OCI-LY7 (cell line): ENCODE measurements around the gene C3orf18. TPM values are rescaled to one million over a fixed set of nuclear protein-coding genes. Genes with fewer than 3 reads are reported as not detected.

Experiments used
- BruUV-seq: library from RNA; stranded (reverse); fragments of 400-500 nt; replicated peaks from 2 replicates; lab custom pipeline; 2021; lab: Mats Ljungman, UMichigan
- CTCF ChIA-PET: fragments of 300-600 bp; sonication (Branson Sonifier 250); formaldehyde crosslinking; loops from one replicate; lab custom pipeline; 2022; ENCODE audit warnings: antibody characterized with exemption; ENCODE audit not compliant: unreplicated experiment; lab: Charles Lee
- POLR2A ChIA-PET: fragments of 300-600 bp; sonication (Branson Sonifier 250); formaldehyde crosslinking; loops from one replicate; lab custom pipeline; 2022; ENCODE audit warnings: antibody characterized with exemption; lab: Charles Lee
- DNase-seq: peaks from one replicate; pipeline ENCODE4 v3.0.0-alpha.2; 2015; ENCODE audit warnings: low spot score
- H2AFZ ChIP-seq: fragments of 200-600 bp; sonication (generic), shearing (Covaris generic); 2 replicates; pipeline ENCODE4 v1.6.1; 2014; ENCODE audit warnings: mild to moderate bottlenecking, antibody characterized with exemption, low read length, moderate library complexity
- H3K27ac ChIP-seq: fragments of 200-600 bp; sonication (generic); 2 replicates; pipeline ENCODE4 v1.5.1; 2014; ENCODE audit warnings: mixed run types, low read depth, mild to moderate bottlenecking, moderate library complexity, low read length, inconsistent platforms; ENCODE audit not compliant: poor library complexity, severe bottlenecking
- H3K36me3 ChIP-seq: fragments of 200-600 bp; sonication (generic); 2 replicates; pipeline ENCODE4 v1.6.1; 2014; ENCODE audit warnings: mild to moderate bottlenecking, antibody characterized with exemption, low read length, moderate library complexity, mixed read lengths; ENCODE audit not compliant: insufficient read depth
- H3K4me1 ChIP-seq: fragments of 200-600 bp; sonication (generic); 2 replicates; pipeline ENCODE4 v1.5.1; 2014; ENCODE audit warnings: mild to moderate bottlenecking, low read length; ENCODE audit not compliant: insufficient read depth, poor library complexity, severe bottlenecking
- H3K4me2 ChIP-seq: fragments of 200-600 bp; sonication (generic); 2 replicates; pipeline ENCODE4 v1.6.1; 2014; ENCODE audit warnings: mild to moderate bottlenecking, low read length
- H3K4me3 ChIP-seq: fragments of 200-600 bp; sonication (generic); 2 replicates; pipeline ENCODE4 v1.5.1; 2014; ENCODE audit warnings: mild to moderate bottlenecking, low read depth, low read length; ENCODE audit not compliant: poor library complexity, severe bottlenecking
- H3K79me2 ChIP-seq: fragments of 200-600 bp; sonication (generic); 2 replicates; pipeline ENCODE4 v1.6.1; 2016; ENCODE audit warnings: low read depth, mild to moderate bottlenecking, low read length, moderate library complexity, mixed read lengths; ENCODE audit not compliant: insufficient read depth
- H3K9me2 ChIP-seq: fragments of 200-600 bp; sonication (generic); 2 replicates; pipeline ENCODE4 v1.6.1; 2016; ENCODE audit warnings: mild to moderate bottlenecking, low read length, mixed read lengths; ENCODE audit not compliant: insufficient read depth
- H3K9me3 ChIP-seq: fragments of 200-600 bp; sonication (generic); 2 replicates; pipeline ENCODE4 v1.6.1; 2014; ENCODE audit warnings: mild to moderate bottlenecking, mixed run types, low read length, mixed read lengths
- H4K20me1 ChIP-seq: fragments of 200-600 bp; sonication (generic); 2 replicates; pipeline ENCODE4 v1.6.1; 2014; ENCODE audit warnings: mild to moderate bottlenecking, antibody characterized with exemption, low read length, moderate library complexity, mixed read lengths; ENCODE audit not compliant: insufficient read depth
- CTCF ChIP-seq: fragments of 200-600 bp; sonication (generic); conservative IDR thresholded peaks from 2 replicates; pipeline ENCODE4 v1.5.1; 2014; ENCODE audit warnings: mild to moderate bottlenecking, antibody characterized with exemption, low read length, moderate library complexity, mixed read lengths
- EZH2phosphoT487 ChIP-seq: fragments of 200-600 bp; sonication (generic); IDR thresholded peaks from 2 replicates; pipeline ENCODE4 v1.6.1; 2018; ENCODE audit warnings: low read depth, borderline replicate concordance, mild to moderate bottlenecking, mixed run types, antibody characterized with exemption, low read length, moderate library complexity, mixed read lengths
- intact Hi-C: fragments of 100-400 bp; cut with micrococcal nuclease; formaldehyde crosslinking; loops from one replicate; pipeline ENCODE4 v1.10.0; 2022; ENCODE audit not compliant: unreplicated experiment
- total RNA-seq, 2 experiments: library from RNA; depleted of rRNA in 1 of 2; stranded (reverse); fragments of >200 nt in 1 of 2; shearing (Covaris generic) in 1 of 2; gene quantifications; 2 replicates each; pipeline ENCODE4 v1.2.3, GENCODE V29; 2014 to 2022

C3orf18 gene
- total RNA-seq, 2 experiments from 2014 or later, result 8.0 to 9.5 TPM

- no peak overlapping the region for H3K27ac ChIP-seq
- DNase-seq, result no peak
- no peaks in the 10 kb centered on the region for H3K79me2 ChIP-seq
- BruUV-seq, result no TSS peak
- no peaks in the 10 kb centered on the region for H3K4me1 ChIP-seq
- H3K4me3 ChIP-seq, result no peak overlapping the region
- no peak overlapping the region for H2AFZ ChIP-seq
- TF ChIP-seq EZH2phosphoT487, result no peak
- no peak for TF ChIP-seq CTCF
- no peak overlapping the region for H3K4me2 ChIP-seq
- ChIA-PET CTCF (no interaction called here), POLR2A (no interaction called here)
- H3K9me3 ChIP-seq, result no peaks in the 10 kb centered on the region
- H3K9me2 ChIP-seq, result no peaks in the 10 kb centered on the region
- no peaks in the 10 kb centered on the region for H3K36me3 ChIP-seq
- H4K20me1 ChIP-seq, result no peaks in the 10 kb centered on the region
- intact Hi-C loops, result no loop called here
These were observed 35.1 kb upstream of the C3orf18 start for GRCh38 chr3:50602595-50603191.

DNA sequence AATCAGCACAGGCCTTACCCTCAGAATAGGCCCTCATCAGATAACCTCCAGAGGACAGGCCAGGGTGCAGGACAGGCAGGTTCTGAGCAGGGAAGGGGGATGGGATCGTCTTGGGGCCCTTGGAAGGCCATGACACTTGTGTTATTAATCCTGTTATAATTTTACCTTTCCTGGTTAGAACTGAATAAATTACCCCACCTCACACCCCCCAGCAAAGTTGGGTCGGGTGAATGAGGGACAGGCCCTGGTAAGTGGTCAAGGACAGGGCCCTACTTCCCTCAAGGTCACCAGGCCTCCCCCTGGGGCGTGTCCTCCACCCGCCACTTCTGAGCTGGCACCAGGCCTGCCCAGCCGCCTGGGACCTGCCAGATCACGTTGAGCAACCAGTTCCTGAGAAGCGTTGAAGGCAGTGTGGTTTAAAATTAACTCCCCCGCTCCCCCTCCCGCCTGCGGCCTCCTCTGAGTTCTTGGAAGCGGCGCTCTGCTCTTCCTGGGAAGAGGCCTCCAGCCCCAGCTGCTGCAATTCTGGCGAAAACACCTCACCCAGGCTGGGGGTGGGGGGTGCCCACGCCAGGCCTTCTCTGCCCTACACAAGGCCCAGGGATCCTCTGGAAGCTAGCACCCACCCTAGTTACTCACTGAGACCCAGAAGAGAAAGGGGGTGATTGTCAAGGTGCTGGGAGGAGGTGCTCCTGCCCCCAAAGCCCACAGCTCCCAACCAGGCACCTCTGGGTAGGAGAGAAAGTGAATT, 33.5 kb upstream of the C3orf18 start:
- no peaks in the 10 kb centered on the region for H3K9me3 ChIP-seq
- no peak for DNase-seq
- ChIA-PET CTCF (no interaction called here), POLR2A (no interaction called here)
- no peaks in the 10 kb centered on the region for H3K36me3 ChIP-seq
- no peak overlapping the region for H3K4me3 ChIP-seq
- no peaks in the 10 kb centered on the region for H3K4me1 ChIP-seq
- no peaks in the 10 kb centered on the region for H4K20me1 ChIP-seq
- intact Hi-C loops, result no loop called here
- no peaks in the 10 kb centered on the region for H3K9me2 ChIP-seq
- TF ChIP-seq EZH2phosphoT487 (no peak), CTCF (no peak)
- H3K79me2 ChIP-seq, result no peaks in the 10 kb centered on the region
- BruUV-seq, result no TSS peak
- H2AFZ ChIP-seq, result no peak overlapping the region
- H3K27ac ChIP-seq, result no peak overlapping the region
- no peak overlapping the region for H3K4me2 ChIP-seq
